Activated B cell treated with CpG ODN at 0.5 μM for 24 hours (primary cell): ENCODE measurements around the gene MYO1E. TPM values are rescaled to one million over a fixed set of nuclear protein-coding genes. Genes with fewer than 3 reads are reported as not detected.

ENCODE experiments used
- ATAC-seq: fragments of 200-7000 bp; cut with Tn5 transposase; one replicate; pipeline ENCODE4 v1.10.0; 2021; ENCODE audit warnings: low read depth, mild to moderate bottlenecking, moderate library complexity
- CTCF ChIA-PET: fragments of 350-600 bp; sonication (Branson Sonifier 250); formaldehyde crosslinking; loops from one replicate; lab custom pipeline; 2021; ENCODE audit warnings: antibody characterized with exemption; lab: Charles Lee
- POLR2A ChIA-PET: fragments of 350-600 bp; sonication (Branson Sonifier 250); formaldehyde crosslinking; loops from one replicate; lab custom pipeline; 2021; ENCODE audit warnings: antibody characterized with exemption; lab: Charles Lee
- DNase-seq: peaks from one replicate; pipeline ENCODE4 v3.0.0; 2022
- H3K27ac Mint-ChIP-seq: one replicate; pipeline ENCODE4 v1.8.0; 2020; ENCODE audit warnings: mixed read lengths
- H3K27me3 Mint-ChIP-seq: one replicate; pipeline ENCODE4 v1.8.0; 2021; ENCODE audit warnings: mixed read lengths
- H3K36me3 Mint-ChIP-seq: one replicate; pipeline ENCODE4 v1.8.0; 2021; ENCODE audit warnings: low read depth, mixed read lengths
- H3K4me1 Mint-ChIP-seq: one replicate; pipeline ENCODE4 v1.8.0; 2021; ENCODE audit warnings: mixed read lengths
- H3K4me3 Mint-ChIP-seq: one replicate; pipeline ENCODE4 v1.8.0; 2020; ENCODE audit warnings: mild to moderate bottlenecking, mixed read lengths
- H3K9me3 Mint-ChIP-seq: one replicate; pipeline ENCODE4 v1.8.0; 2020; ENCODE audit warnings: mixed read lengths
- CTCF ChIP-seq: fragments of 200-600 bp; IDR thresholded peaks from one replicate; pipeline ENCODE4 v1.8.0; 2022; ENCODE audit warnings: antibody characterized with exemption, mild to moderate bottlenecking
- intact Hi-C: fragments of 100-400 bp; cut with micrococcal nuclease; formaldehyde crosslinking; loops from one replicate; pipeline ENCODE4 v1.15.1; 2024
- total RNA-seq: library from RNA; stranded (reverse); gene quantifications from 2 replicates; pipeline ENCODE4 v1.2.3, GENCODE V29; 2022

Gene MYO1E
- total RNA-seq, 1 donor from 2014 or later, result 186 TPM

GRCh38 chr15:59199626-59200465 is 172.8 kb downstream of the MYO1E start:
- H3K4me1 Mint-ChIP-seq, result no peaks in the 10 kb centered on the region
- H3K36me3 Mint-ChIP-seq, result peaks cover 76% of the 10 kb centered on the region
- intact Hi-C loops, result no loop called here
- POLR2A ChIA-PET, result no interaction called here
- peak overlapping the region; percentile 1 for H3K27ac Mint-ChIP-seq
- CTCF ChIA-PET, result no interaction called here
- no peak for ATAC-seq
- TF ChIP-seq CTCF, result no peak
- DNase-seq, result no peak
- H3K4me3 Mint-ChIP-seq, result no peak overlapping the region
- no peaks in the 10 kb centered on the region for H3K9me3 Mint-ChIP-seq
- H3K27me3 Mint-ChIP-seq, result no peaks in the 10 kb centered on the region

- H3K4me3 Mint-ChIP-seq, result no peak overlapping the region
- H3K9me3 Mint-ChIP-seq, result no peaks in the 10 kb centered on the region
- H3K4me1 Mint-ChIP-seq, result no peaks in the 10 kb centered on the region
- ChIA-PET POLR2A (interaction anchor here (0.5 to 0.6 kb wide), 2 partner anchors 69 to 356 kb away, joined by 5 read pairs; no protein-coding TSS in a partner anchor), CTCF (no interaction called here)
- no peak for ATAC-seq
- no peak overlapping the region for H3K27ac Mint-ChIP-seq
- no peak for DNase-seq
- no peaks in the 10 kb centered on the region for H3K27me3 Mint-ChIP-seq
- no peak for TF ChIP-seq CTCF
- peaks cover 80% of the 10 kb centered on the region for H3K36me3 Mint-ChIP-seq
- intact Hi-C loops, result no loop called here
Measured at GRCh38 chr15:59197454-59197853, 175.2 kb downstream of the MYO1E start.

GRCh38 chr15:59196416-59196815 is 176.3 kb downstream of the MYO1E start:
- no peaks in the 10 kb centered on the region for H3K9me3 Mint-ChIP-seq
- H3K36me3 Mint-ChIP-seq, result peaks cover 80% of the 10 kb centered on the region
- DNase-seq (no peak), ATAC-seq (no peak)
- H3K27ac Mint-ChIP-seq, result no peak overlapping the region
- intact Hi-C loops, result no loop called here
- H3K27me3 Mint-ChIP-seq, result no peaks in the 10 kb centered on the region
- no peak for TF ChIP-seq CTCF
- no peak overlapping the region for H3K4me3 Mint-ChIP-seq
- ChIA-PET POLR2A (no interaction called here), CTCF (no interaction called here)
- H3K4me1 Mint-ChIP-seq, result no peaks in the 10 kb centered on the region

- peaks cover 82% of the 10 kb centered on the region for H3K36me3 Mint-ChIP-seq
- no peak for TF ChIP-seq CTCF
- POLR2A ChIA-PET, result no interaction called here
- CTCF ChIA-PET, result no interaction called here
- DNase-seq (no peak), ATAC-seq (no peak)
- H3K4me1 Mint-ChIP-seq, result no peaks in the 10 kb centered on the region
- no peaks in the 10 kb centered on the region for H3K9me3 Mint-ChIP-seq
- intact Hi-C loops, result no loop called here
- no peak overlapping the region for H3K27ac Mint-ChIP-seq
- no peaks in the 10 kb centered on the region for H3K27me3 Mint-ChIP-seq
- H3K4me3 Mint-ChIP-seq, result no peak overlapping the region
Measured at GRCh38 chr15:59194639-59195325, 177.9 kb downstream of the MYO1E start.

- Mint-ChIP-seq H3K27me3 (no peaks in the 10 kb centered on the region), H3K27ac (no peak overlapping the region), H3K4me3 (no peak overlapping the region), H3K9me3 (peaks cover 3% of the 10 kb centered on the region), H3K4me1 (no peaks in the 10 kb centered on the region), H3K36me3 (peaks cover 89% of the 10 kb centered on the region)
- intact Hi-C loops, result no loop called here
- ATAC-seq (no peak), DNase-seq (no peak)
- TF ChIP-seq CTCF, result no peak
- ChIA-PET CTCF (no interaction called here), POLR2A (no interaction called here)
Measured at GRCh38 chr15:59191855-59192237, 180.8 kb downstream of the MYO1E start.
